ENCODE measurements around the gene LTA.

LTA gene, protein sequence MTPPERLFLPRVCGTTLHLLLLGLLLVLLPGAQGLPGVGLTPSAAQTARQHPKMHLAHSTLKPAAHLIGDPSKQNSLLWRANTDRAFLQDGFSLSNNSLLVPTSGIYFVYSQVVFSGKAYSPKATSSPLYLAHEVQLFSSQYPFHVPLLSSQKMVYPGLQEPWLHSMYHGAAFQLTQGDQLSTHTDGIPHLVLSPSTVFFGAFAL

DNA sequence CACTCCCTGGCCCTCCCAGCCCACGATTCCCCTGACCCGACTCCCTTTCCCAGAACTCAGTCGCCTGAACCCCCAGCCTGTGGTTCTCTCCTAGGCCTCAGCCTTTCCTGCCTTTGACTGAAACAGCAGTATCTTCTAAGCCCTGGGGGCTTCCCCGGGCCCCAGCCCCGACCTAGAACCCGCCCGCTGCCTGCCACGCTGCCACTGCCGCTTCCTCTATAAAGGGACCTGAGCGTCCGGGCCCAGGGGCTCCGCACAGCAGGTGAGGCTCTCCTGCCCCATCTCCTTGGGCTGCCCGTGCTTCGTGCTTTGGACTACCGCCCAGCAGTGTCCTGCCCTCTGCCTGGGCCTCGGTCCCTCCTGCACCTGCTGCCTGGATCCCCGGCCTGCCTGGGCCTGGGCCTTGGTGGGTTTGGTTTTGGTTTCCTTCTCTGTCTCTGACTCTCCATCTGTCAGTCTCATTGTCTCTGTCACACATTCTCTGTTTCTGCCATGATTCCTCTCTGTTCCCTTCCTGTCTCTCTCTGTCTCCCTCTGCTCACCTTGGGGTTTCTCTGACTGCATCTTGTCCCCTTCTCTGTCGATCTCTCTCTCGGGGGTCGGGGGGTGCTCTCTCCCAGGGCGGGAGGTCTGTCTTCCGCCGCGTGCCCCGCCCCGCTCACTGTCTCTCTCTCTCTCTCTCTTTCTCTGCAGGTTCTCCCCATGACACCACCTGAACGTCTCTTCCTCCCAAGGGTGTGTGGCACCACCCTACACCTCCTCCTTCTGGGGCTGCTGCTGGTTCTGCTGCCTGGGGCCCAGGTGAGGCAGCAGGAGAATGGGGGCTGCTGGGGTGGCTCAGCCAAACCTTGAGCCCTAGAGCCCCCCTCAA, at the start of gene LTA:
Gene LTA (plus strand): TSS at position 249 of the 871 bp plus-strand sequence. CDS start 454 bp downstream, at position 703.
- DNase-seq = peak; percentile 80

DNA sequence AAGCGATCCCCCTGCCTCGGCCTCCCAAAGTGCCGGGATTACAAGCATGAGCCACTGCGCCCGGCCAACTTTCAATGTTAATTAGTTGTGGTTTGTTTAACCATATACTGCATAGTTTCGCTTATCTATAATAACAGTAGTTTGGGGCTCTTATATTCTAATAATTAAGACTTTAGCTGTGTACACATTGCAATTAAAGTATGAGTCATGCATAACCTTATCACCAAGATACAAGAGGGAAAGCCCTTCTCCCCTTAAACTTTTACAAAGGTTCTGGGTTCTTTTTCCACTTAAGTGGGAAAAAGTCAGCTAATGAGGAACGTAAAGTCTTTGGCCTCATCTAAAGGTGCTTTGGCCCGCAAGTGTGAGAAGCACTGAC, 46.5 kb upstream of the LTA start:
- no peak for DNase-seq

DNA sequence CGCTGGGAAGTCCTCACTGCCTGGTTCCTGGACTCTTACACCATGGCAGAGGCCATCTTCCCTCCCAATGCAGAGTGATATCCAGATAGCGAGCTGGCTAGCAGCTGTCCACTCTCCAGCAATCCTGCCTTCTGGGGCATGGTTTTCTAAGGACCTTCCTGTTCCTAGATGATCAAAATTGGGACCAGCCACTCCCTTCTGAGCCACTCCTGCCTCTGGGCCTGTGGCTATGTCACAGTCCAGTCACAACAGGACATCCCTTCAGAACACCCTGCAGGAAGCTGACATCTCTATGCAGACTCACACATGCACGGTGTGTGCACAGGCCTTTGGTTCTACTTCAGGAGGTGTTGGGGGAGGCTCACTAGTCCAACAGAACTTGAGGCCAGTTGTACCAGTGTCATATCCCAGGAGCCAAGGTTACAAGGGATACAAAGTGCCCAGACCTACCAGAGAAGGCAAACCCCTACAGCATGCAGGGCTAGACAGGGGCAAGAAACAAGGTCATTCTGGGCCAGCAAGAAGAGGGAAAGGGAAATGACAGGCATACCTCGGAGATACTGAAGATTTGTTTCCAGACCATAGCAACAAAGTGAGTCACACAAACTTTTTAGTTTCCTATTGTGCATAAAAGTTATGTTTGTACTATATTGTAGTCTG, 46.0 kb upstream of the LTA start:
- no peak for DNase-seq

DNA sequence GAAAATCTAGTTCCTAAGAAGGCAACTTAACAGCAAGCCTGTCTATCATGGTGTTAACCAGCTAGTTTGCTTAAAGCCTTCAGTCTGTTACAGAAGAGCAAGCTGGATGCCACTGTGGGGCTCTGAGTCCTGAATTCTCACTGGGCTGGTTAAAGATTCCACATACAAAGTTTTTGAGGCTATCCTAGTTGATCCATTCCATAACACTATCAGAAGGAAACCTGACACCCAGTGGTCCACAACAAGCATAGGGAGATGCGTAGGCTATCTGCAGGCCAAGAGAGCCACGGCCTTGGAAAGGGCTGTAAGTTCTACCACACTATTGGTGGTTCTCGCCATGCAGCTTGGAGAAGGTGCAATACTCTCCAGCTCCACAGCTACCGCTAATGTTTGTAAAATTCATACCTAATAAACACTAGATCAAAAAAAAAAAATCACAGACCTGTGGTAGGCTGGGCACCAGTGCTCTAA, 43.7 kb upstream of the LTA start:
- DNase-seq = no peak

DNA sequence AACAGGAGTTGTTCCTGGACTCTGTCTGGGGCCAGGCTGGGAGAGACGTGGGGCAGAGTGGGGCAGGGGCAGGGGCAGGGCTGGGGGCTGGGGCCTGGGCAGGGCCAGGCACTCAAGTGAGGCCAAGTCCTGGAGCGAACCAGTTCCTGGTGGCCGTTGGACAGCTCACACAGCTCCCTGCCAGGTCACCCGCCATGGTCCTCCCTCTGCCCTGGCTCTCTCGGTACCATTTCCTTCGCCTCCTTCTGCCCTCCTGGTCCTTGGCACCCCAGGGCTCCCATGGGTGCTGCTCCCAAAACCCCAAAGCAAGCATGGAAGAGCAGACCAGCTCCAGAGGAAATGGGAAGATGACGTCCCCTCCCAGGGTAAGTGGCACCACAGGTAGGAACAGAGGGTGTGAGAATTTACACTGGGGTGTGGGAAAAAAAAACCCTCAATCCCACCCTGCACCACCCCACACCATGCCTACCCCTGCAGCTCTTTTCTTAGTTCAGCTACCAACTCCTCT, 43.2 kb upstream of the LTA start, which contains the start of gene MCCD1:
Gene MCCD1 (plus strand): TSS at position 142 of the 508 bp plus-strand sequence. CDS start 53 bp downstream, at position 195.
- no peak for DNase-seq

DNA sequence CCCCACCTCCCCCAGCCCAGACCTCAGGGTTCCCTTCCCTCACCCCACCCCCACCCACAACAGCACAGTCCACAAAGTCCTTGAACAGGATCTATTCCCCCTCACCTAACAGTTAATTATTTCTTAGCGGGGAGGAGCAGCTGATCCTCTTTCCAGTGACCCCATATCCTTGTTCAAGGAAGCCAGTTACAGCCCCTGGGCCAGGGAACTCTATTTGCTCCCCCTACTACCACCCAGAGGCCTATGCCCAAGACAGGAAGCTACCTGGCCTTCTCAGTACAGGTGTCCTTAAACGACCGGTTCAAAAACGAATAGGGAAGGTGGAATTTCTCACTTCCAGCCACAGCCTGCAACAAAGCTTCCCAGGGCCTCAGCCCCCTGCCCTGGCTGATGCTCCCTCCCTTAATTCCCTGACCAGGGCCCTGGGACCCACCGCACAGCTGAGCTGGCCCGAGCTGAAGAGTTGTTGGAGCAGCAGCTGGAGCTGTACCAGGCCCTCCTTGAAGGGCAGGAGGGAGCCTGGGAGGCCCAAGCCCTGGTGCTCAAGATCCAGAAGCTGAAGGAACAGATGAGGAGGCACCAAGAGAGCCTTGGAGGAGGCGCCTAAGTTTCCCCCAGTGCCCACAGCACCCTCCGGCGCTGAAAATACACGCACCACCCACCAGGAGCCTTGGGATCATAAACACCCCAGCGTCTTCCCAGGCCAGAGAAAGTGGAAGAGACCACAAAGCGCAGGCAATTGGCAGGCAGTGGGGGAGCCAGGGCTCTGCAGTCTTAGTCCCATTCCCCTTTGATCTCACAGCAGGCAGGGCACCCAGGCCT, 42.5 kb upstream of the LTA start:
- no peak for DNase-seq

DNA sequence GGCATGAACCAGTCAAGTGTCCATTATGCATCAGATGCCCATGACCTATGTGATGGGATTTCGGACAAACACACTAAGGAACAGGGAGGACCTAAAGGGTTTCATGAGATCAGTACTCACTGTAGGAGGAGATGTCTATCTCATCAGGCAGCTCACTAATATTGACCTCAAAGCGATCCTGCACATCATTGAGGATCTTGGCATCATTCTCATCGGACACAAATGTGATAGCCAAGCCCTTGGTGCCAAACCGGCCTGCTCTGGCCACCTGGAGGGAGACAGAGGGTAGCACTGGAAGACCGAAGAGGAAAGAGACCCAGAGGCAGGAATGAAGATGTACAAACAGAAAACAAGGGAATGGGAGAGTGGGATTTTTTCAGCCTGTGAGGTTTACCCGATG, 41.4 kb upstream of the LTA start:
- no peak for DNase-seq

DNA sequence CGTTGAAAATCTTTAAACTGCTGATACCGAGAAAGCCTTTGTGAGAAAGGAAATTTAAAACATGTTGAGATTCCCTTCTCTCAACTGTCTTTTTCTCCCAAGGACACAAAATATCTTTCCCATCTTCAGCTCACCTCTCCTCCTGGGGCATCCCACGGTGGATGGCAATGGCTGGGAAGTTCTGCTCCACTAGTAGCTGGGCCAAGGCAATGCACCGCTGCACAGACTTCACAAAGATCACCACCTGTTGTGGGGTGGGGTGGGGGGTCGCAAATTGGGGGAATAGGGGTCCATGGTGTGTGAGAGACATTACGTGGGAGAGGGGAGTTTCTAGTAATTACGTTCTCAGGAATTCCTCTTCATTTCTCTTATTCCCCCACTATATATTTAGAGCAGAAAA, 40.9 kb upstream of the LTA start:
- no peak for DNase-seq

DNA sequence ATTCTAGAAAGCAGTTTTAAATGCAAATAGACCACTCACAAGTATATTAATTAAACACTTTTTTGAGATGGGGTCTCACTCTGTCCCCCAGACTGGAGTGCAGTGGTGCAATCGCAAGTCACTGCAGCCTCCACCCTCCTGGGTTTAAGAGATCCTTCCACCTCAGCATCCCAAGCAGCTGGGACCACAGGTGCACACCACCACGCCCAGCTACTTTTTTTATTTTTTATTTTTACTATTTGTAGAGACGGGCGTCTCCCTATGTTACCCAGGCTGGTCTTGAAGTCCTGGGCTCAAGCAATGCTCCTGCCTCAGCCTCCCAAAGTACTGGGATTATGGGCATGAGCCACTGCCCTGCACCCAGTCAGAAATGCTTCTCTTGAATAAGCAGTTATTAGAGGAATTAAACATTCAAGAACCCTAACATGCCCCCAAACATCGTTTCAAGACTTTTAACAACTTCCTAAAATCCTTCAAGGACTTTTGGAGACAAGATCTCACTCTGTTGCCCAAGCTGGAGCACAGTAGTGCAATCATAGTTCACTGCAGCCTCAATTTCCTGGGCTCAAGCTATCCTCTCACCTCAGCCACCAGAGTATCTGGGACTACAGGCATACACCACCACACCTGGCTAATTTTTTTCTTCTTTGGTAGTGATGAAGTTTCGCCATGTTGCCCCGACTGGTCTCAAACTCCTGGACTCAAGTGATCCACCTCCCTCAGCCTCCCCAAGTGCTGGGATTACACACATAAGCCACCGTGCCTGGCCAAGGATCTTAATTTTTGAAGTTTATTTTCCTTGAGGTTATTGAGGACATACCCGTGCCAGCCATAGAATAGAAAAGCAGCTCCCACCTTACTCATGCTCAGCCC, 40.1 kb upstream of the LTA start:
- DNase-seq = no peak

DNA sequence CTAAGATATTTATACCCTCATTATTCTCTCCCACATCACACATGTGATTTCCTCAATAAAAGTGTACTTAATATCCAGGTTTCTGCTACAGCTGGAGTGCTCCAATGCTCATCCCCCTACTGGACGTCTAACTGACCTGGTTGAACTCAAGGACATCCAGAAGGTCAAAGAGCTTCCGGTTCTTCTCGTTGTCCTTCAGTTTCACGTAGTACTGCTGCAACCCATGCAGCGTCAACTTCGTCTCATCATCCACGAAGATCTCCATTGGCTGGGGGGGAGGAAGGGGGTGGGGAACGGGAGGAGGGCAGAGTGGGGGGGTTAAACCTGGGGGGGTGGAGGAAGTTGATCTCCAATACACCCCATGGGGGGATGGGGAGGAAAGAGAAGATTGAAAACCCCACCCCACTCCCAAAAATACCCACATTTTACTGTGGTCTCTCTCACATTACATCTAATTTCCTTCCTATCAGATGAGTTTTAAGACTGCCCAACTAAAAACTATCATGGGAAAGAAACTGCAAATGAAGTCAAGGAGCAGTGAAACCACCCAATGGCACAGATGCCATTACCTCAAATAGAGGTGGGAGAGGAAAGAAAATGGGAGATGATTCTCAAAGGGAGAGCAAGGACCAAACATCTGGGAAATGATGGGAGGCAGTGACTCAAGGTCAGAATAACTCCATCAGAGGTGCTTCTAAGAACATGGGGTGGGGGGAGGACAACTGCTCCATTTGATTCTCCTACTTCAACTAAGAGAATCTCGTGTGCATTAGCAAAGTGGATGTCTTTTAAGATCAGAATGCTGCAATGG, 39.2 kb upstream of the LTA start:
- no peak for DNase-seq

DNA sequence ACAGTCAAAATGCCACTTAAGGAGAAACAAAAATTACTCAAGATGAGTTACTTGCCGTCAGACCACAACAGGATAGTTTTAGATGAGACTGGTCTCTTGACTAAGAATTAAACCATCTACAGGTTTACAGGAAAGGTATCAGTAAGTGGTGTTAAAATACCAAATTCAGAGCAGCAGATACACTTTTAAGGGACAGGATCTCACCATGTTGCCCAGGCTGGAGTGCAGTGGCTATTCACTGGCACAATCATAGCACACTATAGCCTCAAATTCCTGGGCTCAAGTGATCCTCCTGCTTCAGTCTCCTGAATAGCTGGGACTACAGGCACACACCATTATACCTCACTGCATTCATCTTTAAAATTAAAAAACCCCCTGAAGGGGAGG, 38.6 kb upstream of the LTA start:
- no peak for DNase-seq

DNA sequence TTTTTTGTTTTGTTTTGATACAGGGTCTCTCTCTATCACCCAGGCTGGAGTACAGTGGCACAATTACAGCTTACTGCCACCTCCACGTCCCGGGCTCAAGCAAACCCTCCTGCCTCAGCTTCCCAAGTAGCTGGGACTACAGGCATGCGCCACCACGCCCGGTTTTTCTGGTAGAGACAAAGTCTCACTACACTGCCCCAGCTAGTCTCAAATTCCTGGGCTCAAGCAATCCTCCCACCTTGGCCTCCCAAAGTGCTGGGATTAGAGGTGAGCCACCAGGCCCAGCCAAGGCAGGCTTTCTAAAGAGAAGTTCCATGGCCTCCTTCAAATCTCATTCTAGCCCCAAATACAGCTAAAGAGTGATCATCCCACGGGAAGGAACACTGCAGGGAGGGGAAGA, 38.1 kb upstream of the LTA start:
- no peak for DNase-seq

DNA sequence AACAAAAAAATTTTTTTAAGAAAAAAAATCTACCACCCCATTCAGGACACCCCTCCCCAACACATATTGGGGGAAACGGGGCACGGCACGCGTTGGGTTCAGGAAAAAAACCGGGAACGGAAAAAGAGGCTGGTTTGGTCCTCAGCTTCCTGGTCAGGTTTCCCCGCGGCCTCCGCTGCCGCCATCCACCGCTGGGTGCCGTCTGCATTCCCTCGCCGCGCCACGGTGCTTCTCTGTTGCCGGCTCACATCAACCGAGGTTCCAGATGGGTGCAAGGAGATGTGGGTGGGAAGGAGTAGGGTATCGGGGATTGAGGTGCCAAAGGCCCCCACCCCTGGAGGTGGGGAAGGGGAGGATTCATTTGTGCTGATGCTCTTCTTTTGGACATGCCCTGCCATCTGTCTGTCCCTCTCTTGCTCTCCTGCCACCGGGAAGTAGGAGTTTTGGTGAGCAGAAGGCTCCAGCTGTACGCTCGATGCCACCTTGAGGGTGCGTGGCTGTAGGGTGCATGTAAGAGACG, 37.5 kb upstream of the LTA start:
- no peak for DNase-seq

DNA sequence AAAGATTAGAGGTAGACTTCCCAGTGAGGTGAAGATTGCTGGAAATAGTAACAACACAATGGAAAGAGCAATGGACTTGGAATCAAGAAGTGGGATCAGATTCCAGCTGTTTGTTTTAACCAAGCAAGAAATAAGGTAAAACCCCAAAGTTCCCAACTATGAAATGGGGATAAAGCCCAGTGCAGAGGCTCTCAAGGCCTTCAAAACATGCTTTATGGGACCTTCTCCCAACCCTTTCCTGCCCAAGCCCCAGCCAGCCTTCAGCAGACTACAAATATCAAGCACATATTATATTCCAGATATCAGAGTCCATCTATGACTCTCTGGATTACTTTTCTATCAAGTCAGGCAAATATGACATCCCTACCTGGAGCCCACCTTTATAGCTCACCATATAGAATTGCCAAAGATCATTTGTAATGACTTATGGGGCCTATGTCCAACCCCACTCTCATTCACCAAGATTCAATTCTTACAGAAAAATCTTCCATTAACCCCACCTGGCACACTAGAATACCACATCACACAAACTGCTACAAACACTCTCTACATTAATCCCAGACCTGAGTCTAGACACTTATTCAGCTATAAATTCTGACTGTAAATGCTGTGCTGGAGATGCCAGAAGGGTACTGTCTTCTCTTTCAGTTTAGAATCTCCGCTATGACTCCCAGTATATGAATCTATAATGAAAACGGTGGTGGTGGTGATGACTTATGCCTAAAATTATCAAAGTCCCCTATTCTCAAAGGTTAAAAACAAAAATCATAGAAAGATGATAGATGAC, 36.4 kb upstream of the LTA start:
- no peak for DNase-seq

DNA sequence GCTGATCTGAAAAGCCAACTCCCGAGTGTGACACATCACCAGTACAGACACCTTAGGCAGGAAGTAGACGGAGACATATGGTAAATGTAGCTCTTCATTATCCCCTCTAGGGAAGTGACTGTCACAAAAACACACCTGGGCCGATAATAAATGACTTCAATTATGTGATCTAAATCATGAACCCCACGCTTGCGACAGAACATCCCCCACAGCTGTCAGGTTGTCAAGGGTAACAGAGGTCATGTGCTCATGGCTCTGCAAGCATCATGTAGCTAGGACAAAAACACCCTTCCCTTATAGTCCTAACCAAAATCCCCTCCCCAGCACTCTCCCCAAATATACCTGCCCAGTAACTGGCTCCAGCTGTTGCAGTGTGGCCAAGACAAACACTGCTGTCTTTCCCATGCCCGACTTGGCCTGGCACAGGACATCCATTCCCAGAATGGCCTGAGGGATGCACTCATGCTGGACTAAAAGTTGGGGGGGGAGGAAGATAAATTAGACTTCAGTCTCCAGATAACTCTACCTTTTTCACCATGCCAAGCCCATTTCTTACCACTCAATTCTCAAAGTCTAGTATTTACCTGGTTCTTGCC, 33.2 kb upstream of the LTA start:
- no peak for DNase-seq

DNA sequence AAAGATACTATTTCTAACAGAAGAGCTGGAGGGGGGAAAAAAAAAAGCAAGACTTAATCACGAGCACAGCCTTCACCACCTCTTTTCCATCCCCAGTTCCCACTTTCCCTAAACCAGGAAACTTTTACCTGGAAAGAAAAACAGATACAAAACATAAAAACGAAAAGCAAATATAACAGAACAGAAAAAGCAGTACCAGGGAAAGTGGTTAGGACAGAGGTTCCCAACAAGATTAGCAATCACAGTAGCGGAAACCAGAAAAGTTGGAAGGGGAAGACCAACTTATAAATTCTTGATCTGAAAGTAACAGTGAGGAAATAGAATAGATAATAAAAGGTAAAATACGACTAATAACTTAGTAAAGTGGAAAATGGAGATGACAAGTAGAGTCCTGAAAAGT, 31.4 kb upstream of the LTA start:
- no peak for DNase-seq

DNA sequence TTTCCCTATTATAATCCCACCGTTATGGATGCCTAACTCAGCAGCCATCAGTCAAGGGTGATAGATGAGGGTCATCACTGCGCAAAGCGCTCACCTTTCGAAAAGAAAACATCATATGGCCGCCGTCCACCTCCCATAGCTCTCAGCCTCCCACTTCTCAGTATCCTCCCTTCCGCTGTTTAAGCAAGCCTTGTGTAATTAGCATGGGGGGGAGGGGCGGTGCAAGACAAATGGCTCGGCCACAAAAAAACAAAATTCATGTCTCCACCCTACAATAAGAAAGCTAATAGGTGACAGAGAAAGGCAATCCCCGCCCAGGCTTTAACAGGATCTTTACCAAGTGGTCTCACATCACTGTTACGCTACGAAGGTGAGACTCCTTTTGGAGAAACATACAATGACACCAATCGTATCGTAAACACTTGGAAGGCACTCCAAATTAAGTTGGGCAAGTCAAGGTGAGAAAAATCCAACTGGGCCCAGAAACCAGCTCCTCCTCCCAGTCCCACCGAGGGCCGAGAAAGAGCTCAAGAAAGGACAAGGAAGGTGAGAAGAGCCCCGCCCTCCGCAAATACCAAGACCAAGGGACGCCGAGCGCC, 30.9 kb upstream of the LTA start:
- peak; percentile 57 for DNase-seq

DNA sequence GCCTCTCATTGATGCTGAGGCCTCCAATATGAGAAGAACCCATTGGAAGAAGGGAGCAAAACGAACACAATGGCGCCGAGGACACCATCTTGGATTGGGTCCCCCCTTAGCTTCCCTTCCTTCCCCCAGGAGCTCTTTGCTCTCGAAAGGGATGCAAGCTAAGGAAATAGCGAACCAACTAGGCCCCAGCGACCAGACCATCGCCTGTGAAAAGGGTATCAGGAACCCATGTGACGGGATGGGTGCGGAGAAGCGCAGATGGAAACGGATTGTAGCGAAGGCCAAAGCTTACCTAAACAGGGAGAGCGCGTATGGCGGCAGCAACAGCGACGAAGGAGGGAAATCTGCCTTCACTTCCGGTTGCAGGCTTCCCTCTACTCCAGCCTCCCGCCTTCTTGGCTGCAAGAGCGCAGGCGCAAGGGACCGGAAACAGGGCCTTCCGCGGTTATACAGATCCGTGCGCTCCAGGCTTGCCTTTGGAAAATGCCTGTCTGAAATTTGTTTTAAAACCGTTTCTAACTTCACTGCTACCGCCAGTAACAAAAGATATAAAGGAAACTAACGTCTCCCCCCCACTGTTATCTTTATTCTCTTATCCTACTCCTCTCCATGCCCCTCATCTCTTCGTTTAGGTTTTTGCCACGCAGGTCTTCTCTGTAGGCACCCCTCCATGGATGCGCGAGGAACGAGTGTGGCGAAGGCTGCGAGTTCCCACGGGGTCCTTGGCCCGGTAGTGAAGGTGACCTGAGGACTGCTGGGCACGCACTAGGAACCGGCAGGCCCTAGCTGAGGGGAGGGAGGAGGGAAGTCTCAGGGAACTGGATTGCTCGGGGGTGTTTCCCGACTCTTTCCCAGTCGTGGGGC, 30.2 kb upstream of the LTA start, which contains the start of gene DDX39B:
Gene DDX39B (minus strand): TSS at position 346 of the 864 bp plus-strand sequence. CDS start 1,471 bp downstream, outside the sequence.
- peak; percentile 92 for DNase-seq
